Stimulated activated CD8-positive, alpha-beta memory T cell treated with anti-CD3 and anti-CD28 coated beads, Interleukin-2, amount 100 ng/mL, for 1 hour (primary cell): ENCODE data around the gene TGM3.

Experiments
- DNase-seq, 2 donors: peaks; one replicate each; pipeline ENCODE4 v3.0.0-alpha.2; 2020; ENCODE audit warnings: low read depth in 2 of 2

Gene TGM3

DNA sequence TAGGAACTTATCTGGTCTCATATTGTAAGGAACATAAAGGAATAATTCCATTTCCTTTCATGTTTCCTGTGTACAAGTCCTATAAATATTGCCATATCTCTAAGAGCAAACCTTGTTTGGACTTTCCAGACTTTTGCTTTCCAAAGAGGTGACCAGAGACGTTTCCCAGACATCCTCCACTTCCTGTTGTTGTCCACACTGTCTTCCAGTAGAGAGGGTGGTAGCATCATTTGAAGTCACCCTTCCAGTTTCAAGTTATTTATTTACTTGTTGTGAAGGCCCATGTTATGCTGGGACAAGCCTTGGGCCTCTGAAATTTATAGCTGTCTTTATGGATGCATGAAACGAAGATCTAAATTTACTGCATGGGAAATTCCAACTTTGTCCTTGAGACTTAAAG, 10.6 kb upstream of the TGM3 start:
- no peak for DNase-seq

DNA sequence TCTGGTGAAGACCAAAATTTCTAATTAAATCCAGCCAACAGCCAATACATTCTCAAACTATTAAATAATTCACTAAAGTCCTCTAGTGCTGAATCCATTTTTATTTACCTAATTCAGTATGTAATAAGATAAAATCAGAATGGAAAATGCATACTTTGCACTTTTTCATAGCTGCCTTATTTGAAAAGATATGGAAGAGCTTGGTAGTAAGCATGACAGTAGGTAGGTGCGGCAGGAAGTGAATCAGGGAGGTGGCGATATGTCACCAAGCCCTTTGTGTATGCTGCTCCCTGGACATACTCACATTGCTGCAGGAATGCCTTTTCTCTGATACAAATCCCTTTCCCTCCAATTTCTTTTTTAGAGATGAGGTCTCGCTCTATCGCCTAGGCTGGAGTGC, 10.2 kb upstream of the TGM3 start:
- no peak for DNase-seq

DNA sequence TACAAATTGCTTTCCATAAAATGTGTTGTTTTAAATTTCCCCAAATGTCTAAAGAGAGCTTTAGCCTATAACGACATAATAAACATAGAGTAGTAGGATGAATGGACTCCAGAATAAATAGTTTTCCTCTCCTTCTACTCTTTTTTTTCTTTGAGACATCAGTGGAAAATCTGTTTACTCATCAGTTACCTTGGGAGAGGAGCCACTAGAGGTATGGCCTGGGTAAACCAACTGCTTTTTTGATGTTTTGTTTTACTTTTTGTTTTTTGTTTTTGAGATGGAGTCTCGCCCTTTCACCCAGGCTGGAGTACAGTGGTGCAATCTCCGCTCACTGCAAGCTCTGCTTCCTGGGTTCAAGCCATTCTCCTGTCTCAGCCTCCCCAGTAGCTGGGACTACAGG, 8.3 kb upstream of the TGM3 start:
- DNase-seq, result no peak

DNA sequence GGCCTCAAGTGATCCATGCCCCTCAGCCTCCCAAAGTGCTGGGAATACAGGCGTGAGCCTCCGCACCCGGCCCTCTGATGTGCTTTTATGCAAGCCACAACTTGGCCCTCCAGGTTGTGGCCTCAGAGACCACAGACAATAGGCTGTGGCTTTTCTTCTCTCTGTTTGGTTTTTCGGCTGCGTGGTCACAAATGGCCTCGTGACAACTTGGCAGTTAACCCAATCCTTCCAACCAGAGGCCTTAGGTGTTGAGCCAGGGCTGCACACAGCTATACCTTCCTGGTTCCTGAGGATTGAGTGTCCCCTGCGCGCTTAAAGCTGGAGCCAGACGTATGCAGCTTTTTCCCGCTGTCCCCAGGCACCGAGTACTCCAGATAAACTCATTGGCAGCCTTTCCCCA, 6.3 kb upstream of the TGM3 start:
- no peak for DNase-seq

DNA sequence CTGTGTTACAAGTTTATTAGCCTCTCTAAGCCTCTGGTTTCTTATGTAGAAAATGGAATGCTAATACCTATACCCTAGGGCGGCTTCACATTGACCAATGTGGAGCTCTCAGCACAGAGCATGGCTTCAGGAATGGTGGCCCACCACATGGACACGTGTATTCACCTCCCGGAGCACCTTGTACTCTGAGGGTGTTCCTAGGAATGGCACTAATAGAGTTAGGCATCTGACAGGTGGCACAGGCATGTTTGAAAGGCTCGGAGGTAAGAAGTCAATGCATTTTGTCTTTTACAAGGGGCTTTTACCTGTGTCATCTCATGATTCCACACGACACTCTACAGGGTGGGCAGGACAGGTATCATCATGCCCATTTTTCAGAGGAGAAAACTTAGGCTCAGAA, 5.3 kb upstream of the TGM3 start:
- DNase-seq, result no peak

DNA sequence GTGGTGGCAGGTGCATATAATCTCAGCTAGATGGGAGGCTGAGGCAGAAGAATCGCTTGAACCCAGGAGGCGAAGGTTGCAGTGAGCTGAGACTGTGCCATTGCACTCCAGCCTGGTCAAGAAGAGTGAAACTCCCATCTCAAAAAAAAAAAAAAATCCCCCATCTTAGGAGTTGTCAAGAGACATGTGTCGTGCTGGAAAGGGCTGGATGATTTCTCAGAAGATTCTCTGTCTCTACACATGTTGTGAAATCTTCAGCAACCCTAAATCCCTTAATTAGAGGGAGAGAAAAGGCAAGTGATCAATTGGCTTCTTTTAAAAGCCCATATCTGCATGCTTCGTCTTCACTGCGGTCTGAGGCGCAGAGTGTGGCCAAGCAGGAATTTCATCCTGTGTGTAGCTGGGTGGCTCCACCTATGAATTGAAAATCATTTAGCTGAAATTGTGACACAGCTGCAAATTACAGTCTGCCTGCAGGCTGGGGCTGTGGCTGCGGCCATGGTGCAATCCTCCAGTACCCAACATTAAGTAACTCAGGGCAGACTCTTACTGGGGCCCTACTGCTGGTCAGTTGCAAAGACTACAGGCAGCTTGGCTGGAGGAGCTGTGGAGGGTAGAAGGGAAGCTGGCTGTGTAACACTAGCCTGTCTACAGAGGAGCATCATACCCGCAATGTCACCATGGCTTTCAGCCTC, 3.2 kb upstream of the TGM3 start:
- no peak for DNase-seq

DNA sequence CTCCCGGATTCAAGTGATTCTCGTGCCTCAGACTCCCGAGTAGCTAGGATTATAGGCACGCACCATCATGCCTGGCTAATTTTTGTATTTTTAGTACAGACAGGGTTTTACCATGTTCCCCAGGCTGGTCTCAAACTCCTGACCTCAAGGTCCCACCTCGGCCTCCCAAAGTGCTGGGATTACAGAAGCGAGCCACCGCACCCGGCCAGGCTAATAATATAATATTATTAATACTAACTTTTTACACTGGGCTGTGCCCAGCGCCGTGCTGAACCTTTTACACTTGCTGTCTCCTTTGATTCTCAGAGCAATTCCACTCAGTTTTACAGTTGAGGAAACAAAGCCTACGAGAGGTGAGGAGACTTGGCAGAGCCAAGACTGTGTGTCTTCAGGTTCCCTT, 2.3 kb upstream of the TGM3 start:
- DNase-seq, result no peak

DNA sequence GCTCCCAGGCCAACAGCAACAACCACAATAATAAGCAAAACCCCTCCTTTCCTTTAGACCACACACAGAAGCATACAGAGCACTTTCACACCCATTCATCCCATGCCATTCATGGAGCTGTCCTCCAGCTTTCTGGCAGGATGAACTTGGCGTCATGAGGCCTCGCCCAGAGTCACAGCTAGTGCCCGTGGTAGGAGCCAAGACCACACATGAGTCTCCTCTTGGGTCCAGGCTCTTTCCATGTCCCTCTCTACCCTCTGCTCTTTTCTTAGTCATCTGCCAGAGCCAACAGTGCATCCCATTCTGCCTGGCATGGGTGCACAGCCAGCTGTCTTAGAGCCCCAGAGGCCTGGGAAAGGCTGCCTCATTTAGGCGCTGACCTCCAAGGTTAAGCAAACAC, 1.8 kb upstream of the TGM3 start:
- no peak for DNase-seq

DNA sequence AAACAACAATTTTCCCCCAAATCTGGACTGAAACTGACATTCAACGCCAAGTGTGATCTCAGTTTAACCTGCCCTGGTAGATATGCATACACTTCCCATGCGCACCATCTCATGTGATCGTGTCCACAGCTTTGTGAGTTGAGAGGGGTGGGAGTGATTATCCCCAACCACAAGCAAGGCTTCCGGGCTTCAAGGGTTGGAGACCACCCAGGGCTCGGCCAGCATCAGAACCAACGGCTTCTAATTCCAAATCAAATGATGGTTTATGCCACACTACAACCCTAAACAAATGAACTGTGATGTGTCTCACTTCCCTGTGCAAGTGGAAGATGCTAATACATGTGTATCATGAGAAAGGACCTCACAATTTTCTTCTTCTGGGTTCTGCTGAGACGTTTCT, 515 bp upstream of the TGM3 start:
- DNase-seq, result no peak

DNA sequence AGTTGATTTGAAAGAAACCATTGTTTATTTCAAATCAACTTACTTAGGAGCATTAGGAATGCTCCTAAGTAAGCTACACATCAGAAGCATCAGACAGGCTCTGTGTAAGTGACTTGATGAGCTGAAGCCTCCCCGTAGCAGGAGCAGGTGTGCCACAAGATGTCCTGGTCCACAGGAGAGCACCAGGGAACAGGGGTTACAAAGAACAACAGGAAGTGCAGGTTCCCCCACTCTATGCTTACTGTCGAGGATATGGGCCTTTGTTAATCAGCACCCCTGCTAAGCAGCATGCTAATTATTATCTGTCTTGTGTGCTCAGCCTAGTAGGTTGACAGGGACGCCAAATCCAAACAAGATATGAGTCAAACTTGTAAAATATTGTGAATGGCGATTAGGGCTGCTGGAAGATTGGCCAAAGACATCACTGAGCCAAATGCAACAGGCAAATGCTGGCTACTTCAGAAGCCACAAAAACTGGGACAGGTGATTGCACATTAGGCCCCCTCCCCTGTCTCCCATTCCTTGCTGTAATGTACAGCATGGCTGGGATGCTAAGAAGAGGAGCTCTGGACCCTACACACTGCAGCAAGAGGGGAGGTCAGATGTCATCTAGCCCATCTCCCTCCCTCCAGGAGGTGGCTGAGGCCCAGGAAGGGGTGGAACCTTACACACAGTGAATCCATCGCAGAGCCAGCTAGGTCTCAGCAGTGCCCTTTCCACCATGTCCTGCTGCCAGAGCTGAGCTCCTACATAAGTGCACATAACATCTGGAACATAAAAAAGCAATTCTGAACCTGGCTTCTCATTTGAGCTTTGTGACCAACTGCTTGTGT, 939 bp downstream of the TGM3 start:
- no peak for DNase-seq

DNA sequence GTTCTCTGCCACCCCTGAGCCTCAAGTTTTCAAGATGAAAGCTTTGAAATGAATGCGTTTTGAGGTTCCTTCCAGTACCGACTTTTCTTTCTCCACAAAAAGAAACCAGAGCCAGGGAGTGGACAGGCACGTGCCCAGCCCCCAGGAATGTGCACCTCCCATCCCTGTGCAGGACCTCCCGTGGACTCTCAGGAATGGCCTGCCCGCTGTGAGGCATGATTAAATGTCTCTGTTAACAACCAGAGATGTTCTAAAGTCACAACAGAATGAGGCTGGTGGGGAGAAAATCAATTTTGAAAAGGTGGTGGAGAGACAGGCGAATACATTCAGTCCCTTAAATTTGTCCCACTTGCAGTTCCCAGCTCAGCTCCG, 1.5 kb downstream of the TGM3 start:
- DNase-seq, result no peak

DNA sequence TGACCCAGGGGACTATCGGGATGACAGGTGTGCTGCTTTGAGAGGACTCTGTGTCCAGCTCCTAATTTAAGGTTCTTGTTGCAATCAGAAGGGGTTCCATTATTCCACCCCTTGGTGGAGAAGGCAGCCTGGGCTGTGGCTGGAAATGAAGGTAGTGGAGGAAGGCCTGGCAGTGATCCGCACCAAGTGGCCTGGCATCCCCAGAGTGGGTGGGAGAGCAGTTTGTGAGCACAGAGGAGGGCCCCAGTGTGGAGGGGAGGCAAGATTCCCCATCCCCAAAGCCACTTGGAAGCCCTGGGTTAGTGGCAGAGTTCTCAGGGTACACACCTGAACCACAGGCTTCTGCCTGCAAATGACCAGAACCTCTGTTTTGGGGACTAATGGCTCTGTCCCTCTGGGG, 2.3 kb downstream of the TGM3 start:
- DNase-seq, result no peak

DNA sequence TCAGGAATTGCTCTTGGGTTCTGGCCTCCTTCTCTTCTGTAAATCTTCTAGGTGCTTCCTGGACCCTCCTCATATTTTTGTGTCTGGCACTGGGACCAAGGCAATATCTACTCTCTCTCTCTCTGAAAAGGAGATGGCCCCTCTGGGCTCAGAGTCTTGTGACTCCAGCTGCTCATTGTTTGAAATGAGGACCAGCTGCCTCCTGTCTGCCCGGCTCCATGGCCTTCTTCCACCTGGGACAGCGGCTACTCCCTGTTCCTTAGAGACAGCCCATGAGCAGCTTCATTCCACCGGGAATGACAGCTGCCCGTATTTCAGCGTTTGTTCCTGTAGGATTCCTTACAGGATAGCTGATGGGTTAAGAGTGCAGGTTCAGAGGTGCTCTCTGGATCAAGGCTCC, 2.9 kb downstream of the TGM3 start:
- DNase-seq, result no peak

DNA sequence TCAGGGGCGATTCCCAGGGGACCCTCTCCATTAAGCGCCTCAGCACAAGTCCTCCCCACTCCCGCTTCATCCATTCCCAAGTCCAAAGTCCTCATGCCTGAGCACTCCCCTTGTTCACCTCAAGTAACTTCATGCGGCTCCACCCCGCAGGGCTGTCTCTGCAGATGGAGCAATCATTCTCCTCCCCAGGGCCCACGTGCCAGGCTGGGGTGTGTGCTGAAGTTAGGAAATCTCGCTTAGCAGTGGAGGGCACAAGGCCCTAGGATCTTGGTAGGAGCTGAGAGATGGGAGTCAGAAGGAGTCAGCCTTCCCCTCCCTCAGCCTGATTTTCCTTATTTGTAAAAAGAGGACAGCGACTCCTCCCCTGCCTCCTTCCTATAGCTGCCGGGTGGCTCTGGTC, 3.5 kb downstream of the TGM3 start:
- no peak for DNase-seq

DNA sequence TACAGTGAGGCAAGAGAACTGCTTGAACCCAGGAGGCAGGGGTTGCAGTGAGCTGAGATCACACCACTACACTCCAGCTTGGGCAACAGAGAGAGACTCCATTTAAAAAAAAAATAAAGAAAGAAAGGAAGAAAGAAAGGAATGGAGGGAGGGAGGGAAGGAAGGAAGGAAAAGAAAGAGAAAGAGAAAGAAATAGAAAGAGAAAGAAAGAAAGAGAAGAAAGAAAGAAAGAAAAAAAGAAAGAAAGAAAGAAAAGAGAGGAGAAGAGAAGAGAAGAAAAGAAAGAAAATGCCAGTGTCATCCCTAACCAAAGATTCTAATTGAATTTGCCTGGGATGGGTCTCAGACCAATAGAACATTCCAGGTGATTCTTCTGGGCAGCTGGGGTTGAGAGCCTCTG, 4.2 kb downstream of the TGM3 start:
- no peak for DNase-seq

DNA sequence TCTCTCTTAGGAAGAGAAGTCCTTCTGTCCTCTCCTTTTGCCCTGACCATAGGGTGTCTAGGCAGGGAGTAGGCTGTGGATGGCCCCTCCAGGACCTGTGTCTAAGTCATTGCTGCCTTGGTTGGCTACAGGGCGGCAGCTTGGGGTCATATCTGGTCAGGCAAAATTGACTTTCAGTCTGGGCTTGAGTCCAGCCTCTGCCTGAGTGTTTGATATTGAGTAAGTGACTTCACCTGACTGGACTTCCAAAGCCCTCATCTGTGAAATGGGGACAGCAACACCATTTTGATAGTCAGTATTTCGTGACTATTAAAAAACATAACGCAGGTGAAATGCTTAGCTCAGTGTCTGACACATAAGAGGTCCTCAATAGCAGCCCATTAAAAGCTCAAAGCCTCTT, 4.6 kb downstream of the TGM3 start:
- no peak for DNase-seq

DNA sequence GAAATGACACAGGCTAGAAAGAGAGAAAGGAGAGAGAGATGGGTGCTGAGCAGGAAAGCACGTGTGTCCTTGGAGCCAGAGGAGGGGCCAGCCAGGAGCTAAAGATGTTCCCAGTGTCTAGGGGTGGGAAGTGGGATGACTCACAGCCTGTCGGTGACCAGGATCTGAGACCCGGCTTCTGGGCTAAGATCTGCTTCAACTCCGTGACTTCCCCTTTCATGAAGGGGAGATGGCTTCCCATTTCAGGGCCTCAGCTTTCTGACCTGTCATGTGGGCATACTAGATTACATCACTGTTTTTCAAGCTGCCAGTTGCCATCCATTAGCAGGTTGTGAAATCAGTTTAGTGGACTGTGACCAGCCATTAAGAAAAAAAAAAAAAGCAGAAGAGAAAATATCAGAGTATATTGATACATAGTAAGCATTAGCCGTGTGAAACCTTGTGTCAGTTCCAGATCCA, 5.4 kb downstream of the TGM3 start:
- DNase-seq, result no peak

DNA sequence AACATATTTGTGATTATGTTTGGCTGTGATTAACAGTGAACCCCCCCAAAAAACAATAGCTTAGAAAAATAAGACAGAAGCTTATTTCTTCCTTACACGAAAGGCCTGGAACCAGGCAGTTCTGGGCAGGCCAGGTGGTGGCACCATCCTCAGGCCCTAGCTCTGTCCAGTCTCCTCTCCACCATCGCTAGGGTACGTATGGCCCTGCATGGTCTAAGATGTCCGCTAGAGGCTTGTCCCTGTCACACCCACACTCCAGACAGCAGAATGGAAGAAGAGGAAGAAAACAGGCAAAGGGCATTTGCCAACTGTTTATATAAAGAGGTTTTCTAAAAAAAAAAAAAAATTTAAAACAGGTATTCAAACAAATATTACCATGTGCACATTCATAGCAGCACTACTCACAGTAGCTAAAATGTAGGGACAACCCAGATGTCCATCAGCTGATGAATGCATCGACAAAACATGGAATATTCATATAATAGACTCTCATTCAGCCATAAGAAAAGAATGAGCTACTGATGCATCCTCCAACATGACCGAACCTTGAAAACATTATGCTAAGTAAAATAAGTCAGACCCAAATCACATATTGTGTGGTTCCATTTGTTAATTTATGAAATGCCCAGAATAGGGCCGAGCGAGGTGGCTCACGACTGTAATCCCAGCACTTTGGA, 6.7 kb downstream of the TGM3 start:
- DNase-seq, result no peak

DNA sequence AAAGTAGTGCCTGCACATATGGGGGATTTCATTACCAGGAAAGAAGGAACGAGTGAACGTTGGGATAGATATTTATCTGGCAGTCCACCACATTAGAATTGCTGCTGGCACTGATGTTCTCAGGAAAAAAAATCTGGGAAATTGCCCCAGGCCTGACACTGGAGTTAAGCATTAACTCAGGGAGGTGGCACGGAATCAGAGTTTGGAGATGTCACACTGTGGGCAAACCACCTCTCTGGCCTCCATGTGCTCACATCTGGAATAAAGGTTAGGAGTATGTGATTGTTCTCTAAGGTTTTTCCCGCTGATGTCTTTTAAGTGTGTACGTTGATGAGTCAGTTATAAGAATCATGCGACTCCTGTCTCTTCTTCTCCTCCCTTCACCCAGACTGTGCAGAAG, 7.9 kb downstream of the TGM3 start:
- no peak for DNase-seq

DNA sequence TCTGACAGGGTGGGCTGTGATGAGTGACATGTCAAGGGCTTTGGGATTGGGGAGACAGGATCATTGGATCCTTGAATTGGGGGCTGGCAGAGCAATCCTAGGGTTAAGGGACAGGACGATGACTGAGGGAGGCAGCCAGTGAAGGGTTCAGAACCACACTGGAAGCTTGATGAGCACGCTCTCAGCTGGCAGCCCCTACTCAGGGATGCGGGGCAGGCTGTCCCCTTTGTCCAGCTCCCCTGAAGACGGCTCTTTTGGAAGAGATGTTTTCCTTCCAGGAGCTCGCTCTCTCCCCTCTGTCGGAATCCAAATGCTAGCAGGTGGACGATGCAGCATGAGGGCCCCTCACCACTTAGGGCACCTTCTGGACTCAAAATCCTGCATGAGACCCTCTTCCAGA, 8.4 kb downstream of the TGM3 start:
- DNase-seq, result no peak

DNA sequence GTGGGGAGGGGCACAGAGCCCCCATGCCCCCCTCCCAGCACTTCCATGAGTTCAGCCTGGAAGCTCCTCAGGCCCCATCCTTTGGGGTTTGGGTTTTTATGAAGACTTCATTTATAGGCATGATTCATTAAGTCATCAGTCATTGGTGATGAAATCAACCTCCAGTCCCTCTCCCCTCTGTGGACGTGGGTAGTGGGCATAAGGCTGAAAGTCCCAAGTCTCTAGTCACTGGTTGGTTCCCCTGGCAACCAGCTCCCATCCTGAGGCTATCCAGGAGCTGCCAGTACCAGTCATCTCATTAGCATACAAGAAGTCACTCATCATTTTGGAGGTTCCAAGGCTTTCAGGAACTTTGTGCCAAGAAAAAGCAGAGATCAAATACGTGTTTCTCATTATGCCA, 9.2 kb downstream of the TGM3 start:
- no peak for DNase-seq

DNA sequence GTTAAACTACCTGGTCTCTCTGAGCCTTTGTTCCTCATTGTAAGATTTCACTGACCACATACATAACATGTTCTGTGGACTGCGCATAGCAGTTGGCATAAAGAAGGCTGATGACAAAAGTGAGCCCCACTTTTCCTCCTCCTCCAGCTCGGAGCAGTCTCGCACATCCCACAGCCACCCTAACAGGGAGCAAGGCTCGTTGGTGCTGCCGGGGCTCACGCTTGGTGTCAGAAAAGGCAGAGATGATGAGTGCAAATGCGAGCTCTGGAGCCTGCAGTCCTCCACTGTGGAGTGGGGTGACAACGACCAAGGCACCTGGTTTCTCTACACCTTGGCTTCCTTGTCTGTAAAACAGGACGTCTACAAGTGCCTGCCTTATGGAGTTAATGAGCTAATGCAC, 9.7 kb downstream of the TGM3 start:
- DNase-seq, result no peak

DNA sequence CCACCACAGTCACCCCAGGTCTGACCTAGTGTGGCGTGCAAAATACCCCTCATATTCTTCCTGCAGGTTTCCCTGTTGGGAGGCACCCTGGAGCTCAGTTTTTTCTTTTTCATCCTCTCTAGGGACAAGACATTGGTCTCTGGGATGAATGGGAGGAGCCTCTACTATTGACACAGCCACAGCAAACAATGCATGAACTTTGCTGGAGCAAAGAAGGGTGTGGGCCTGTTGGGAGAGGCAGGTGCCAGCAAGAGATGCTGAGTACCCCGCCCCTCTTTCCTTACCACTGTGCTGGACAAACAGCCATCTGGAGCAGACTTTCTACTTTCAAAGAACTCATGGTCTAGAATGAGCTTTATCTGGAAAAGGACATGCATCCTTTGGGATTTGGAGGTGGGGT, 10.1 kb downstream of the TGM3 start:
- no peak for DNase-seq
